GM12873 (cell line): ENCODE measurements around the gene SUSD3.

Source experiments
- CTCF ChIP-seq: IDR thresholded peaks from 2 replicates; pipeline ENCODE4 v1.5.1; 2012; ENCODE audit warnings: low read depth, mild to moderate bottlenecking, moderate library complexity, low read length, control low read depth; ENCODE audit not compliant: insufficient read depth; ENCODE audit errors: missing control alignments

SUSD3 gene

DNA sequence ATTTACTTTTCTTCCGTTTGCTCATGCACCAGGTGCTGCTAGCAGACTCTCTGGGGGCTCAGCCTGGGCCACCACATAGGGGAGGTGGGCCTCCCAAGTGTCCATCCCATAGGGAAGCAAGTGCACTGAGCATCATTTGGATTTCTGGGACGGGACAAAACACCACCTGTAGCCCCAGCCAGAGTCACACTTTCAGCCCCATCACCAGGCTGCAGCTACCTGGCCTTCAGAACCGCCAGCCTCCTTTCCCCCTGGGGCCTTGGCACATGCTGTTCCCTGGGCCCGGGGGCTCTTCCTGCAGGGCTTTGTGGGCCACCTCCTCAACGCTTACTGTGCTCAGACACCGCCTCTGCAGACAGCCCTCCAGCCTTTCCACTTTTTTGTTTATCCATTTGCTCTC lies 19.6 kb upstream of the SUSD3 start:
- no peak for TF ChIP-seq CTCF

DNA sequence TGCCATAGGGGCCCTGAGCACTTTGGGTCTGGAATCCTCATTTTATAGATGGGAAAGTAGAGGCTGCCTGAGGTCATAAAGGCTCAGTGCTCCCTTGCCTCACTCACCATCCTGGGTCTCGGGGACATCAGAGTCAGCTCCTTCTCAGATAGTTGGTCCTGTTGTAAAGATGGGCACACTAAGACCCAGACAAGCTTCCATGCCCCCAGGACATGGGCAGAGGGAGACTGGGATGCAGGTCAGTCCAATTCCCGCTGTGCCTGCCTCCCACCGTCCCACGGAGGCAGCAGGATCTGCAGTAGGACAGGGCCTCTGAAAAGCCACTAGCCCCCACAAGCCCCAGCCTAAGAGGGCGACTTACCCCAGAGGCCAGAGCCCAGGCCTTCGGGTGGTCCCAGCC lies 19.0 kb upstream of the SUSD3 start:
- TF ChIP-seq CTCF, result no peak

DNA sequence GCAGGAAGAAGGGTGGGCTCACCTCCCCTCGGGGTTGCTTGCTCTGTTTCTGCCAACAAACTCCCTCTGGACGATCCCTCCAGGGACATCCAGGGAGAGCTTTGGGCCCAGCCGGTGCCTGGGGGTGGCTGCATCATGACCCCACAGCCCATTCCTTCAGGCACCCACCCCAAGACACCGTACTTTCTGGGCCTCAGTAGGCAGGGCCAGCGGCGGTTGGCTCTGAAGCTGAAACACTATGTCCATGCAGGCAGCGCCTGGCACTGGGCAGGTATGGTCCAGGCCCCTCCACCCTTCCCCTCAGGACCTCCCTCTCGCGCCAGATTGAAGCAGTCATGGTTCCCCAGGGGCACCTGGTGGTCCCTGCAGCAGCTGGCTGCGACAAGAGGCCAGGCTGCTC lies 18.5 kb upstream of the SUSD3 start:
- no peak for TF ChIP-seq CTCF

GRCh38 chr9:93040409-93040808 lies 18.1 kb upstream of the SUSD3 start:
- TF ChIP-seq CTCF, result no peak

- TF ChIP-seq CTCF, result no peak
Observed at GRCh38 chr9:93041108-93041802, 17.2 kb upstream of the SUSD3 start.

GRCh38 chr9:93043122-93043521 lies 15.4 kb upstream of the SUSD3 start:
- no peak for TF ChIP-seq CTCF

DNA sequence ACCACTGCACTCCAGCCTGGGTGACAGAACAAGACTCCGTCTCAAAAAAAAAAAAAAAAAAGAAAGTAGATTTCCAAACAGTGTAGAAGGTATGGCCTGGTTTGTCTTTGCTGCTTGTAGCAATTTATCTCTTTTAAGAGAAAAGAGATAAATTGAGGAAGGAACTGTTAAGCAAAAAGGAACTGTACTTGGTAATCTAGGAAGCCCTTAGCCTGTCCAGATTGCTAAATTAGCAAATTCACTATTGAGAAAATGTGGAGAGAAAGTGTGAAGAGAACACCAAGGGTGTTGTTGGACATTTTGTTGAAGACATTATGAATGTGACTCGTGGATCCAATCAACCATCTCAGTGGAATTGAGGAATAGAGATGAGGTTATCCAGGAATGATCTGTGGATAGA lies 13.0 kb upstream of the SUSD3 start:
- no peak for TF ChIP-seq CTCF
